ENCODE results near the gene DCTN2. TPM values are rescaled to one million over a fixed set of nuclear protein-coding genes. Genes with fewer than 3 reads are reported as not detected.
"Not testable (repeated sequence)": the region's sequence is repeated elsewhere in the genome, so short reads cannot be mapped to it uniquely, and the experiment has no call there.

DCTN2 gene
- total and polyA plus RNA-seq, 2 donors = 70.8 to 195 TPM

DNA sequence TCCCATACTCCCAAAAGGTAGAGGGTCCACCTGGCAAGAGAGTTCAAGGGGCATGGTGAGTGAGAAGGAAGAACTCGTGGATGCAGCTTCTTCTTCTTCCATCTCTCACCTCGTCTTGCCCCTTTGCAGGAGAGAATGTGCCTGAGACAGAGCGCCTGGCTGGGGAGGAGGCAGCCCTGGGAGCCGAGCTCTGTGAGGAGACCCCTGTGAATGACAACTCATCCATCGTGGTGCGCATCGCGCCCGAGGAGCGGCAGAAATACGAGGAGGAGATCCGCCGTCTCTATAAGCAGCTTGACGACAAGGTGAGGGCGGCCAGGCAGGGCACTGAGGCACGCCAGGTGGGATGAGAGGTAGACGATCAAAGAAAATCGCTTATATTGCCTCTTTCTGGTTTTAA is 22.9 kb upstream of the DCTN2 start:
- H3K4me1 ChIP-seq (ENCODE audit: insufficient read depth) = no peaks in the 10 kb centered on the region
- WGBS = 88% methylated on average over 18 of the region's 18 CpGs
- H3K36me3 ChIP-seq (ENCODE audit: insufficient read depth) = no peaks in the 10 kb centered on the region
- no peak overlapping the region for H3K27ac ChIP-seq (ENCODE audit: low read depth)
- DNase-seq (ENCODE audit: extremely low spot score) = no peak
- no peak overlapping the region for H3K4me3 ChIP-seq (ENCODE audit: low read depth, low read length)

DNA sequence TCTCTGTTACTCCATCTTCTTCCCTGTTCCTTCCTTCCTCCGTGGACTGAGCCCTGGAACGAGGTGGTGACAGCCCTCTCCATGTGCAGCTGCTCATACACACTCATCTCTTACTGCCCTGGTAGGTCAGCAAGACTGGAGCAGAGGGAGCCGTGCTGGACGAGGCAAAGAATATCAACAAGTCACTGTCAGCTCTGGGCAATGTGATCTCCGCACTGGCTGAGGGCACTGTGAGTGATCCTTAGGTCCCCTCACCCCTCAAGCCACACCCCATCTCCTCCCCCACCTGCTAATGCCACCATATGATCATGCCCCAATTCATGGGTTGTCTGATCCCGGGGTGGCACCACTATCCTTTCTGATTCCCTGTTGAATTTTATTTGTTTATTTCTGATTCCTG is 21.8 kb upstream of the DCTN2 start:
- Histone ChIP-seq H3K27ac (ENCODE audit: low read depth) (no peak overlapping the region), H3K4me3 (ENCODE audit: low read depth, low read length) (no peak overlapping the region), H3K36me3 (ENCODE audit: insufficient read depth) (no peaks in the 10 kb centered on the region), H3K4me1 (ENCODE audit: insufficient read depth) (no peaks in the 10 kb centered on the region)
- WGBS = 63% methylated on average over 6 of the region's 6 CpGs
- DNase-seq (ENCODE audit: extremely low spot score) = no peak

DNA sequence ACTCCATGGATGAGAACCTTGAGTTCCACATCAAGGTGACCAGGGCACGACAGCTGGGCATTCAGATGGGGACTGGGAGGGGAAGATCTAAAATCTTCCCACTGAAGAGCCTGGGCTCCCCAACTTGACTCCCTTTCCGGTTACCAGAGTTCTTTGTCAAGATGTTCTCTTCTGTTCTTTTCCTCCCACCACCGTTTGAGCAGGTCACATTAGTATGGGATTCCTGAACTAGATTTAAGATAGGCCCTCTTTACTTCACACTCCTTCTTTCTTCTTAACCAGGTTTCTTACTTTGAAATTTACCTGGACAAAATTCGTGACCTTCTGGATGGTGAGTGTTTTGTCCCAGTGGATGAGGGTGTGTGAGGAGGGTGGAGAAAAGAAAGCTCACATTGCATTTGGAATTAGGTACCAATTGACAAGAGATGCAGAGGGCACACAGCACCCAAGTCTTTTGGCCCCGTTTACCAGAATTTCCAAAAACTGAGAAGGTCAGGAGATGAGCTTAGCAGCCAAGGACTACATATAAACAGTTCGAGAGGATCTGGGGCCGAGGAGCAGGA is 17.3 kb upstream of the DCTN2 start:
- no peak overlapping the region for H3K27ac ChIP-seq (ENCODE audit: low read depth)
- no peaks in the 10 kb centered on the region for H3K4me1 ChIP-seq (ENCODE audit: insufficient read depth)
- no peaks in the 10 kb centered on the region for H3K36me3 ChIP-seq (ENCODE audit: insufficient read depth)
- DNase-seq (ENCODE audit: extremely low spot score) = no peak
- H3K4me3 ChIP-seq (ENCODE audit: low read depth, low read length) = no peak overlapping the region
- 76% methylated on average over 7 of the region's 7 CpGs for WGBS

DNA sequence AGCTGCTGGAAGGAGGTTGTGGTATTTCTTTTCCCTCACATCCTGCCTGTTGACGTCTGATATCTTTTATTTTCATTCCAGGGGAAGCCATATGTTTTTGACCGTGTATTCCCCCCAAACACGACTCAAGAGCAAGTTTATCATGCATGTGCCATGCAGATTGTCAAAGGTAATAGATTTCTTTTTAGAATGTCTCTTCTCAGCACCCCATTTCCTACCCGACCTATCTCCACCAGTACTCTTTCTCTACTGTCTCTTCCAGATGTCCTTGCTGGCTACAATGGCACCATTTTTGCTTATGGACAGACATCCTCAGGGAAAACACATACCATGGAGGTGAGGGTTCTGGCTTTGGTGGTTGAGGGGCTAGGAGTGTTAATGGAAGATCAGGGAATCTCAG is 16.4 kb upstream of the DCTN2 start:
- 28% methylated on average over 4 of the region's 4 CpGs for WGBS
- Histone ChIP-seq H3K36me3 (ENCODE audit: insufficient read depth) (no peaks in the 10 kb centered on the region), H3K4me1 (ENCODE audit: insufficient read depth) (no peaks in the 10 kb centered on the region), H3K27ac (ENCODE audit: low read depth) (no peak overlapping the region), H3K4me3 (ENCODE audit: low read depth, low read length) (no peak overlapping the region)
- no peak for DNase-seq (ENCODE audit: extremely low spot score)

DNA sequence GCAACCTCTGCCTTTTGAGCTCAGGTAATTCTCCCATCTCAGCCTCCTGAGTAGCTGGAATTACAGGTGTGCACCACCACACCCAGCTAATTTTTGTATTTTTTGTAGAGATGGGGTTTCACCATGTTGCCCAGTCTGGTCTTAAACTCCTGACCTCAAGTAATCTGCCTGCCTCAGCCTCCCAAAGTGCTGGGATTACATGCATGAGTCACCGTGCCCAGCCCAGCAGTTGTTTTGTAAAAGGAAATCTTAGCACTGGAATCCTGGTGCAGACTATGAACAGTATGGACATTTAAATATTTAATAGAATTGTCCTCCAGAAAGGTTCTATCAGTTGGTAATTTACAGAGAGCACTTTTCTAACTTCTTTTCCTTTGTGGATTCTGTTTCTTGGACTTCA is 14.1 kb upstream of the DCTN2 start:
- not testable (repeated sequence) for H3K36me3 ChIP-seq (ENCODE audit: insufficient read depth); H3K4me3 ChIP-seq (ENCODE audit: low read depth, low read length); H3K4me1 ChIP-seq (ENCODE audit: insufficient read depth); DNase-seq (ENCODE audit: extremely low spot score); H3K27ac ChIP-seq (ENCODE audit: low read depth)
- 45% methylated on average over 1 of the region's 1 CpG for WGBS

DNA sequence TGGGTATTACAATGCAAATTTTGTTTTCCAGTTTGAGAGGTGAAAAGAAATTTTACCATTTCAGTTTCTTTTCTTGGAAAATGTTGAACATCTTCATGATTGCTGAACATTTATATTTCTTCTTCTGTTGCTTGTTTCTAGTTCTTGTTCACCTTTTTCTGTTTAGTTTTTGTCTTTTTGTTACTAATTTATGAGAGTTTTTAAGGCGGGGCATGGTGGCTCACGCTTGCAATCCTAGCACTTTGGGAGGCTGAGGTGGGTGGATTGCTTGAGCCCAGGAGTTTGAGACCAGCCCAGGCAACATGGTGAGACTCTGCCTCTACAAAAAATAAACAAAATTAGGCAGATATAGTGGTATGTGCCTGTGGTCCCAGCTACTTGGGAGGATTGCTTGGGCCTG is 13.5 kb upstream of the DCTN2 start:
- no peak for DNase-seq (ENCODE audit: extremely low spot score)
- Histone ChIP-seq H3K4me3 (ENCODE audit: low read depth, low read length) (no peak overlapping the region), H3K27ac (ENCODE audit: low read depth) (no peak overlapping the region), H3K4me1 (ENCODE audit: insufficient read depth) (no peaks in the 10 kb centered on the region), H3K36me3 (ENCODE audit: insufficient read depth) (no peaks in the 10 kb centered on the region)
- WGBS = 83% methylated on average over 2 of the region's 2 CpGs

DNA sequence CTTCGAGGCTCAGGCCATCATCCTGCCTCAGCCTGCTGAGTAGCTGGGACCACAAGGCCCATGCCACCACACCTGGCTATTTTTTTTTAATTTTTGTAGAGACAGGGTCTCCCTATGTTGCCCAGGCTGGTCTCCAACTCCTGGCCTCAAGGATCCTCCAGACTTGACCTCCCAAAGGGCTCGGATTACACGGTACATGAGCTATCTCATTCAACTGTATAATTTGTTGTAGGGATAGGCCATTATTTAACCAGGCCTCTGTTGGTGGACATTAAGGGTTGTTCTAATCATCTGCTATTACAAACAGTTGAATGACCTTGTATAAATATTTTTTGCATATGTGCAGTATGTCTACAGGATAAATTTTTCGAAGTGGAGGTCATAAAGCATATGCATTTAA is 11.9 kb upstream of the DCTN2 start:
- no peak for DNase-seq (ENCODE audit: extremely low spot score)
- H3K36me3 ChIP-seq (ENCODE audit: insufficient read depth) = no peaks in the 10 kb centered on the region
- WGBS = 81% methylated on average over 4 of the region's 4 CpGs
- H3K4me3 ChIP-seq (ENCODE audit: low read depth, low read length) = no peak overlapping the region
- H3K27ac ChIP-seq (ENCODE audit: low read depth) = no peak overlapping the region
- no peaks in the 10 kb centered on the region for H3K4me1 ChIP-seq (ENCODE audit: insufficient read depth)

DNA sequence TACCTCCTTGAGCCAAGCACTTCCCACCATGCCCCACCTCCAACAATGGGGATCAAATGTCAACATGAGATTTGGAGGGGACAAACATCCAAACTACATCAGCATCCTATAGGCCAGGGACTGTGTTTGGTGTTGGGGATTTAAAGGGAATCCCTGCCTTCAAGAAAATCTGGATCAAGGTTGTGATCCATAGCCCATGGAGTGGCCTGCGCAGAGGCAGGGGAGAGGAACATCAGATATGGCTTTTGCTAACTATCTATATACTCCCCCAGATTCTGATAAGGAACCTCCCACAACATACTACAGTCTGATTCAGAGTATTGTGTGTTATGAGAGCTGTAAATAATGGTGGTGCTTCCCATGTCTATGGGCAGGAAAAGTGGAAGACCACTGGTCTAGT is 7.9 kb upstream of the DCTN2 start:
- no peaks in the 10 kb centered on the region for H3K36me3 ChIP-seq (ENCODE audit: insufficient read depth)
- WGBS = 96% methylated on average over 1 of the region's 1 CpG
- H3K27ac ChIP-seq (ENCODE audit: low read depth) = no peak overlapping the region
- no peaks in the 10 kb centered on the region for H3K4me1 ChIP-seq (ENCODE audit: insufficient read depth)
- no peak overlapping the region for H3K4me3 ChIP-seq (ENCODE audit: low read depth, low read length)
- DNase-seq (ENCODE audit: extremely low spot score) = no peak

DNA sequence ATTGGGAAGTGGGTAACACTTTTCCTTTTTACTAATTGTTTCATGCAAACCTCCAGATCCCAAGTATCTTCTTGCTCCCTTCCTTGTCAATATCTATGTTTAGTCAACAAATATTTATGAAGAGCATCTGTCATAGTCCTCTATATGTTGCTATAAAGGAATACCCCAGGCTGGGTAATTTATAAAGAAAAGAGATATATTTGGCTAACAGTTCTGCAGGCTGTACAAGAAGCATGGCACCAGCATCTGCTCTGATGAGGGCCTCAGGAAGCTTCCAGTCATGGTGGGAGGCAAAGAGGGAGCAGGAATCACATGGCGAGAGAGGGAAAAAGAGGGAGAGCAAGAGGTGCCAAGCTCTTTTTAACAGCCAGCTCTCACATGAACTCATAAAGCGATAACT is 7.5 kb upstream of the DCTN2 start:
- Histone ChIP-seq H3K27ac (ENCODE audit: low read depth) (no peak overlapping the region), H3K4me1 (ENCODE audit: insufficient read depth) (no peaks in the 10 kb centered on the region), H3K4me3 (ENCODE audit: low read depth, low read length) (no peak overlapping the region), H3K36me3 (ENCODE audit: insufficient read depth) (no peaks in the 10 kb centered on the region)
- DNase-seq (ENCODE audit: extremely low spot score) = no peak
- WGBS = 85% methylated on average over 2 of the region's 2 CpGs

DNA sequence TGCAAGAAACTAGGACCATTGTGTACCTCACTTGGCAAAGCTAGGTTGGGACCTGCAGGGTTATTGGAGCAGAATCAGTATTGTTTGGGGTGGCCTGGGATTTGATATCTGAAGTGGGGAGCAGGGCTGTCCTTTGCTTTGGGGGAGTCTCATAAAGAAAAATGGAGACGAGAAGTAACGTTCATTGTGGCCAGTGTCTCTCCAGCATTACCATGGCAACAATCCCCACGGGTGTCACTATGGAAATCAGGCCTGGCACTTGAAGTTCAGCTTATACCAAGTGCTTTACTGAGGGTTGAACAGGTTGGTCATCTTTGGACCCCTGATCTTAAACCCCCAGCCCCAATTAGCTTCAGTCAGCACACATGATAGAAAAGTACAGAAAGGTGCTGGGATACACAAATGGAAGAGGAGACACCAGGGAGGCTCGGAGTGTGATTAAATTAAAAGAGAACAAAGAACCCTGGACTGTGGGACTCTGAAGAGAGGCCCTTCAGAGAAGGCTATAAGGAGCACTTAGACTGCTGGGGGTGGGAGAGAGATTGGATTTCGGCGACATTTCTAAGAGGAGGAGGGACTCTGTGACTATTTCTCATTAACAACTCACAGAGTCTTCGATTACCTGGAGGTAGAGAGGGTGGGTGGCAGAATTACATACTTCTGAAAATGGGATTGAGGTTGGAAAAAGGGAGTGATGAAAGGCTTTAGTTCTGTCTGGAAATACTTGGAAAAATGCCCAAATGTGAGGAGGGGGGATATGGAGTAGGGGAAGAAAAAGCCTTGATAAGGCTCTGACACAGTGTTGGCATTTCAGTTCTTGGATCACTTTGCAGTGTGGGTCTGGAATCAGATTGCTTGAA is 6.6 kb upstream of the DCTN2 start:
- Histone ChIP-seq H3K27ac (ENCODE audit: low read depth) (no peak overlapping the region), H3K4me3 (ENCODE audit: low read depth, low read length) (no peak overlapping the region), H3K36me3 (ENCODE audit: insufficient read depth) (no peaks in the 10 kb centered on the region), H3K4me1 (ENCODE audit: insufficient read depth) (no peaks in the 10 kb centered on the region)
- 50% methylated on average over 7 of the region's 7 CpGs for WGBS
- no peak for DNase-seq (ENCODE audit: extremely low spot score)

DNA sequence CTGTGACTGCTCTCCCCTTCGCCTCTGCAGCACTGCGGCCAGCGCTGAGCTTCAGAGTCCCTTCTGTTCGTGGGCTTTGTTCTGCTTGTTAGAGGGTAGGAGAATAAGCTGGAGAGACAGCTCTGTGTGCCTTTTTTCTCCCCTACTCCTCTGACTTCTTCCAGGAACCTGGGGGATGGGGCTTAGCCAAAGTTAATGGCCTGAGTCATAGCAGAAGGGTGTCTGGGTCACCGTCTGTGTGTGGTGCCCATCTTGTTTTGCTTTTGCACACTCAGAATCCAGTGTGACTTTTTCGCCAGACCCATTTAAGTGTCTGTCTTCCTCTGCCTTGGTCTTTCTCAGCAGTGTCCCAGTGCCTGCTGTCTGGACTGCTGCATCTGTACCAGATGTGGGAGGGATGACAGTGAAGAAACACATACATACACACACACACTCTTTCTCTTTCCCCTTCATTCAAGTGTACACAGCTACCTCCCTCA is 5.9 kb upstream of the DCTN2 start:
- WGBS = 46% methylated on average over 6 of the region's 6 CpGs
- no peaks in the 10 kb centered on the region for H3K4me1 ChIP-seq (ENCODE audit: insufficient read depth)
- no peak overlapping the region for H3K4me3 ChIP-seq (ENCODE audit: low read depth, low read length)
- H3K27ac ChIP-seq (ENCODE audit: low read depth) = no peak overlapping the region
- DNase-seq (ENCODE audit: extremely low spot score) = no peak
- H3K36me3 ChIP-seq (ENCODE audit: insufficient read depth) = no peaks in the 10 kb centered on the region

DNA sequence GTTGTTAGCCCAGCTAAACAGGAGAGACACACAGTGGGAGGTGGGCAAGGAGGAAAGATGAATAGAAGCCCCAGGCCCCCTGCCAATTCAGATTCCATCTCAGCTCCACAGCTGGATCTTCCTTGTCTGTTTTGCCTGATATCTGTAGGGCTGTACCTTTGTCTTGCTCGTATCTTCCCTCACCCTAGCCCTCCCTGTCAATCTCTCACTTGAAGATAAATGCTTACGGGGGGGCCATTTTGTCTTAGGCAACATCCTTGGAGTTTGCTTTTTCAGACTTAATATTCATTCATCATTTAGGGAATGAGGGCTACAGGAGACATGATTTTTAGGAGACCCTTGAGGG is 5.3 kb upstream of the DCTN2 start:
- Histone ChIP-seq H3K27ac (ENCODE audit: low read depth) (no peak overlapping the region), H3K36me3 (ENCODE audit: insufficient read depth) (no peaks in the 10 kb centered on the region), H3K4me1 (ENCODE audit: insufficient read depth) (no peaks in the 10 kb centered on the region), H3K4me3 (ENCODE audit: low read depth, low read length) (no peak overlapping the region)
- WGBS = 64% methylated on average over 2 of the region's 2 CpGs
- no peak for DNase-seq (ENCODE audit: extremely low spot score)

DNA sequence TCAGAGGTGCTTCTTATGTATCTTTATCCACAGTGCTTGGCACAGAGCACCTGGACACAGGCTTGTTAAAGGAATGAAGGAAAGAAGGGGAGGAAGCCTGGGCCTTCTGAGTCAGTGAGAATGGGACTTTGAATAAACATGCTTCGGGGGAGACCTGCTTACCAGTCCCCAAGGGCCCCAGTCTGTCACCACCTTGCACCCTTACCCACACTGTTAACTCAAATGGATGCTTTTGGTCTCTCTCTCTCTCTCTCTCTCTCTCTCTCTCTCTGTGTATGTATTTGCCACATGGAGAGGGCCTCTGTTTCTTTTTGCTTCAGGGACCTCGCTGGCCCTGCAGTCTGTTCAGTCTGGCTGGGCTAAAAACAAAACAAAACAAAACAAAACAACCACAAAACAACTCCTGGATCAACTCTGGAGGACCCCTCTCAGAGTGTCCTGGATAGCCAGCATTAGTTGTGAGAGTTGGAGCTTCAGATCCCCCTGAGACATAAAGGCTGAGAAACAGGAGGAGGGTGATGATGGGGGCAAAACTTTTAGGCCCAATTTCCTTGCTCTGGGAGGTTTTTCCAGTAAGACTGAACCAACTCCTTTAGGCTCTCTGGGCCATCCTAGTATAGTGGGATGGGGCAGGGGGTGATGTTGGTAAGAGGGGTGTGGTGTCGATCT is 4.8 kb upstream of the DCTN2 start:
- Histone ChIP-seq H3K27ac (ENCODE audit: low read depth) (no peak overlapping the region), H3K36me3 (ENCODE audit: insufficient read depth) (no peaks in the 10 kb centered on the region), H3K4me3 (ENCODE audit: low read depth, low read length) (no peak overlapping the region), H3K4me1 (ENCODE audit: insufficient read depth) (no peaks in the 10 kb centered on the region)
- DNase-seq (ENCODE audit: extremely low spot score) = no peak
- WGBS = 69% methylated on average over 3 of the region's 3 CpGs
